H9 (cell line): ENCODE results near the gene BUD13. TPM values are rescaled to one million over a fixed set of nuclear protein-coding genes. Genes with fewer than 3 reads are reported as not detected.

ENCODE experiments used
- DNase-seq: peaks from one replicate; pipeline ENCODE4 v3.0.0-alpha.2; 2017
- H2AFZ ChIP-seq: one replicate; pipeline ENCODE4 v1.6.1; 2013; ENCODE audit warnings: mild to moderate bottlenecking, low read length, control low read depth, moderate library complexity
- H2AK5ac ChIP-seq: 2 replicates; pipeline ENCODE4 v1.6.1; 2013; ENCODE audit warnings: low read length, control low read depth, mixed read lengths; ENCODE audit not compliant: insufficient read length
- H2BK120ac ChIP-seq: one replicate; pipeline ENCODE4 v1.6.1; 2013; ENCODE audit warnings: low read depth, mild to moderate bottlenecking, low read length, control low read depth, inconsistent platforms; ENCODE audit not compliant: poor library complexity, severe bottlenecking
- H2BK12ac ChIP-seq: 2 replicates; pipeline ENCODE4 v1.6.1; 2013; ENCODE audit warnings: low read length, control low read depth, mixed read lengths, low read depth; ENCODE audit not compliant: insufficient read length
- H2BK15ac ChIP-seq: 2 replicates; pipeline ENCODE4 v1.6.1; 2013; ENCODE audit warnings: low read depth, low read length, control low read depth
- H2BK20ac ChIP-seq: one replicate; pipeline ENCODE4 v1.6.1; 2013; ENCODE audit warnings: low read depth, mild to moderate bottlenecking, low read length, control low read depth, inconsistent platforms; ENCODE audit not compliant: poor library complexity, severe bottlenecking
- H2BK5ac ChIP-seq: 2 replicates; pipeline ENCODE4 v1.6.1; 2013; ENCODE audit warnings: low read length, control low read depth, mixed read lengths; ENCODE audit not compliant: insufficient read length
- H3K14ac ChIP-seq: 2 replicates; pipeline ENCODE4 v1.6.1; 2013; ENCODE audit warnings: low read length, control low read depth; ENCODE audit not compliant: insufficient read depth
- H3K18ac ChIP-seq: 2 replicates; pipeline ENCODE4 v1.6.1; 2013; ENCODE audit warnings: low read depth, mild to moderate bottlenecking, mixed read lengths, low read length, control low read depth; ENCODE audit not compliant: insufficient read length
- H3K23ac ChIP-seq: 2 replicates; pipeline ENCODE4 v1.6.1; 2013; ENCODE audit warnings: low read length, control low read depth, mixed read lengths, low read depth; ENCODE audit not compliant: insufficient read length
- H3K23me2 ChIP-seq: 2 replicates; pipeline ENCODE4 v1.6.1; 2013; ENCODE audit warnings: low read depth, mild to moderate bottlenecking, mixed read lengths, low read length, control low read depth; ENCODE audit not compliant: insufficient read length, poor library complexity, severe bottlenecking
- H3K27ac ChIP-seq: 2 replicates; pipeline ENCODE4 v1.5.1; 2013; ENCODE audit warnings: low read length, control low read depth, mixed read lengths, low read depth; ENCODE audit not compliant: insufficient read length
- H3K27me3 ChIP-seq: 2 replicates; pipeline ENCODE4 v1.6.1; 2013; ENCODE audit warnings: low read length, control low read depth, inconsistent platforms; ENCODE audit not compliant: insufficient read depth
- H3K4ac ChIP-seq: 2 replicates; pipeline ENCODE4 v1.6.1; 2013; ENCODE audit warnings: low read depth, mild to moderate bottlenecking, control low read depth, inconsistent platforms, low read length, moderate library complexity
- H3K4me1 ChIP-seq: 2 replicates; pipeline ENCODE4 v1.6.1; 2013; ENCODE audit warnings: low read length, control low read depth, inconsistent platforms; ENCODE audit not compliant: insufficient read depth
- H3K4me2 ChIP-seq: 2 replicates; pipeline ENCODE4 v1.6.1; 2013; ENCODE audit warnings: low read length, control low read depth, mixed read lengths; ENCODE audit not compliant: insufficient read length, insufficient read depth
- H3K56ac ChIP-seq: 2 replicates; pipeline ENCODE4 v1.6.1; 2013; ENCODE audit warnings: low read depth, mild to moderate bottlenecking, mixed read lengths, low read length, control low read depth; ENCODE audit not compliant: insufficient read length
- H3K79me1 ChIP-seq: 2 replicates; pipeline ENCODE4 v1.6.1; 2013; ENCODE audit warnings: low read depth, mild to moderate bottlenecking, moderate library complexity, low read length, control low read depth, inconsistent platforms; ENCODE audit not compliant: insufficient read depth, poor library complexity, severe bottlenecking
- H3K79me2 ChIP-seq: 2 replicates; pipeline ENCODE4 v1.6.1; 2013; ENCODE audit warnings: low read length, control low read depth, inconsistent platforms; ENCODE audit not compliant: insufficient read depth
- H3K9ac ChIP-seq: 2 replicates; pipeline ENCODE4 v1.6.1; 2013; ENCODE audit warnings: low read length, control low read depth, mixed read lengths; ENCODE audit not compliant: insufficient read length; ENCODE audit errors: extremely low read depth
- H3K9me3 ChIP-seq: one replicate; pipeline ENCODE4 v1.6.1; 2013; ENCODE audit warnings: low read depth, low read length, inconsistent platforms; ENCODE audit not compliant: control insufficient read depth
- H3T11ph ChIP-seq: one replicate; pipeline ENCODE4 v1.6.1; 2013; ENCODE audit warnings: mild to moderate bottlenecking, low read length, control low read depth, inconsistent platforms
- H4K20me1 ChIP-seq: one replicate; pipeline ENCODE4 v1.6.1; 2013; ENCODE audit not compliant: control insufficient read depth, insufficient read length, insufficient read depth
- H4K5ac ChIP-seq: 2 replicates; pipeline ENCODE4 v1.6.1; 2013; ENCODE audit warnings: low read depth, mild to moderate bottlenecking, mixed read lengths, low read length, control low read depth; ENCODE audit not compliant: insufficient read length
- H4K8ac ChIP-seq: replicated peaks from 2 replicates; pipeline ENCODE4 v1.6.1; 2013; ENCODE audit warnings: low read length, control low read depth, mixed read lengths, low read depth; ENCODE audit not compliant: insufficient read length
- H4K91ac ChIP-seq: 2 replicates; pipeline ENCODE4 v1.6.1; 2013; ENCODE audit warnings: low read depth, mild to moderate bottlenecking, moderate library complexity, mixed read lengths, low read length, control low read depth; ENCODE audit not compliant: insufficient read length
- H3K27ac Mint-ChIP-seq, 3 experiments: 2 replicates in 2 of 3; 3 replicates in 1 of 3; pipeline ENCODE4 v1.8.0; 2020 to 2021; ENCODE audit warnings: mixed read lengths in 3 of 3, mild to moderate bottlenecking in 1 of 3, moderate library complexity in 1 of 3
- H3K27me3 Mint-ChIP-seq: 2 replicates; pipeline ENCODE4 v1.8.0; 2021; ENCODE audit warnings: low read depth, mild to moderate bottlenecking, moderate library complexity, mixed read lengths
- H3K36me3 Mint-ChIP-seq, 3 experiments: 2 replicates in 2 of 3; 3 replicates in 1 of 3; pipeline ENCODE4 v1.8.0; 2020 to 2021; ENCODE audit warnings: low read depth in 3 of 3, mixed read lengths in 3 of 3; ENCODE audit not compliant: insufficient read depth in 1 of 3
- H3K4me1 Mint-ChIP-seq, 2 experiments: 2 replicates each; pipeline ENCODE4 v1.8.0; 2020; ENCODE audit warnings: mixed read lengths in 2 of 2
- H3K4me3 Mint-ChIP-seq, 2 experiments: 2 replicates in 1 of 2; 3 replicates in 1 of 2; pipeline ENCODE4 v1.8.0; 2020 to 2021; ENCODE audit warnings: mild to moderate bottlenecking in 2 of 2, mixed read lengths in 2 of 2, moderate library complexity in 1 of 2
- H3K9me3 Mint-ChIP-seq, 2 experiments: 2 replicates in 1 of 2; 3 replicates in 1 of 2; pipeline ENCODE4 v1.8.0; 2020; ENCODE audit warnings: mild to moderate bottlenecking in 2 of 2, mixed read lengths in 2 of 2, moderate library complexity in 1 of 2
- WGBS: extraction: QIAGEN DNeasy Blood & Tissue Kit; methylation state at CpG from one replicate; pipeline ENCODE4 v1.1.7; 2013; ENCODE audit warnings: missing lambda C conversion rate, low lambda C conversion rate, mixed read lengths; ENCODE audit not compliant: insufficient read length; ENCODE audit errors: extremely low coverage; 5-methylcytosine and 5-hydroxymethylcytosine counted together
- total RNA-seq: library from RNA; stranded (reverse); gene quantifications from 2 replicates; pipeline ENCODE4 v1.2.1, GENCODE V29; 2021
- TF ChIP-seq, protein P1 (sequence below): fragments of 200-600 bp; sonication (generic); conservative IDR thresholded peaks from 3 replicates; pipeline ENCODE4 v1.8.0; 2021; ENCODE audit warnings: antibody characterized with exemption, mild to moderate bottlenecking

Gene BUD13
- total RNA-seq, 1 experiment from 2014 or later: 30.0 TPM

DNA sequence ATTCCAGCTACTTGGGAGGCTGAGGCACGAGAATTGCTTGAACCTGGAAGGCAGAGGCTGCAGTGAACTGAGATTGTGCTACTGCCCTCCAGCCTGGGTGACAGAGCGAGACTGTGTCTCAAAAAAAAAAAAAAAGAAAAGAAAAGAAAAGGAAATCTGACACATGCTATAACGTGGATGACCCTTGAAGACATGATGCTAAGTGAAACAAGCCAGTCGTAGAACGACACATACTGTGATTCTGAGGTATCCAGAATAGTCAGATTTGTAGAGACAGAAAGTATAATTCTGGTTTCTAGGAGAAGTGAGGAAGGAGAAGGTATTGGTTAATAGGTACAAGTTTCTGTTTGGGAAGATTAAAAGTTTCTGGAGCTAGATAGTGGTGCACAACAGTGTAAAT is 25.6 kb upstream of the BUD13 start:
- 0 out of 4 replicates have a peak, but pooled peaks cover 0 to 3% of the 10 kb centered on the region in 2 experiments for H3K4me1 Mint-ChIP-seq
- Histone ChIP-seq H2BK15ac (no peak overlapping the region), H4K91ac (no peak overlapping the region), H4K5ac (no peak overlapping the region), H4K8ac (no peak overlapping the region), H3K9me3 (no peaks in the 10 kb centered on the region), H3K14ac (no peak overlapping the region), H2AFZ (no peak overlapping the region), H3K27ac (no peak overlapping the region), H3K23ac (no peak overlapping the region), H2BK12ac (no peak overlapping the region), H3K79me2 (no peaks in the 10 kb centered on the region), H2AK5ac (no peak overlapping the region), H3K9ac (no peak overlapping the region), H3K4me2 (no peak overlapping the region), H2BK120ac (no peak overlapping the region), H3K56ac (no peak overlapping the region), H3T11ph (no peak overlapping the region), H3K23me2 (no peaks in the 10 kb centered on the region), H3K4me1 (no peaks in the 10 kb centered on the region), H2BK20ac (no peak overlapping the region), H3K79me1 (no peaks in the 10 kb centered on the region), H3K18ac (no peak overlapping the region), H4K20me1 (no peaks in the 10 kb centered on the region), H3K27me3 (no peaks in the 10 kb centered on the region), H2BK5ac (no peak overlapping the region), H3K4ac (no peak overlapping the region)
- H3K9me3 Mint-ChIP-seq: no peaks in the 10 kb centered on the region
- no peaks in the 10 kb centered on the region for H3K36me3 Mint-ChIP-seq
- no peak for DNase-seq
- H3K27ac Mint-ChIP-seq: no peak overlapping the region
- no peak overlapping the region for H3K4me3 Mint-ChIP-seq
- WGBS: no CpG with 5 or more reads among the region's 5 CpGs
- no peaks in the 10 kb centered on the region; the same call in 1 of the 2 replicates for H3K27me3 Mint-ChIP-seq
- TF ChIP-seq, protein P1, sequence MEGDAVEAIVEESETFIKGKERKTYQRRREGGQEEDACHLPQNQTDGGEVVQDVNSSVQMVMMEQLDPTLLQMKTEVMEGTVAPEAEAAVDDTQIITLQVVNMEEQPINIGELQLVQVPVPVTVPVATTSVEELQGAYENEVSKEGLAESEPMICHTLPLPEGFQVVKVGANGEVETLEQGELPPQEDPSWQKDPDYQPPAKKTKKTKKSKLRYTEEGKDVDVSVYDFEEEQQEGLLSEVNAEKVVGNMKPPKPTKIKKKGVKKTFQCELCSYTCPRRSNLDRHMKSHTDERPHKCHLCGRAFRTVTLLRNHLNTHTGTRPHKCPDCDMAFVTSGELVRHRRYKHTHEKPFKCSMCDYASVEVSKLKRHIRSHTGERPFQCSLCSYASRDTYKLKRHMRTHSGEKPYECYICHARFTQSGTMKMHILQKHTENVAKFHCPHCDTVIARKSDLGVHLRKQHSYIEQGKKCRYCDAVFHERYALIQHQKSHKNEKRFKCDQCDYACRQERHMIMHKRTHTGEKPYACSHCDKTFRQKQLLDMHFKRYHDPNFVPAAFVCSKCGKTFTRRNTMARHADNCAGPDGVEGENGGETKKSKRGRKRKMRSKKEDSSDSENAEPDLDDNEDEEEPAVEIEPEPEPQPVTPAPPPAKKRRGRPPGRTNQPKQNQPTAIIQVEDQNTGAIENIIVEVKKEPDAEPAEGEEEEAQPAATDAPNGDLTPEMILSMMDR: no peak
